Ureter (tissue), 1 donor: ENCODE results near the gene SYTL5. TPM values are rescaled to one million over a fixed set of nuclear protein-coding genes. Genes with fewer than 3 reads are reported as not detected.

Experiments
- DNase-seq: peaks from one replicate; pipeline ENCODE4 v3.0.0-alpha.2; 2020; ENCODE audit warnings: low spot score
- total RNA-seq: library from RNA; stranded (reverse); gene quantifications from one replicate; pipeline ENCODE4 v1.2.4, GENCODE V29; 2023
- donor health status: DM: yes; HTN: yes; CAD: no.

SYTL5 gene
- total RNA-seq, 1 donor from 2014 or later: 8.2 TPM

- no peak for DNase-seq
Observed at GRCh38 chrX:38089173-38089982, 83.0 kb downstream of the SYTL5 start.

- no peak for DNase-seq
Observed at GRCh38 chrX:38095971-38096529, 89.7 kb downstream of the SYTL5 start.

- no peak for DNase-seq
Observed at GRCh38 chrX:38099688-38100087, 93.3 kb downstream of the SYTL5 start.

- no peak for DNase-seq
Observed at GRCh38 chrX:38102240-38102639, 95.9 kb downstream of the SYTL5 start.

GRCh38 chrX:38102875-38103274 lies 96.5 kb downstream of the SYTL5 start:
- DNase-seq: no peak

- DNase-seq: no peak
Observed at GRCh38 chrX:38103857-38104812, 97.8 kb downstream of the SYTL5 start.

GRCh38 chrX:38105216-38105725 lies 98.9 kb downstream of the SYTL5 start:
- no peak for DNase-seq

GRCh38 chrX:38106991-38107655 lies 100.8 kb downstream of the SYTL5 start:
- DNase-seq: no peak

GRCh38 chrX:38108364-38108763 lies 102.0 kb downstream of the SYTL5 start:
- no peak for DNase-seq

- no peak for DNase-seq
Observed at GRCh38 chrX:38109042-38109898, 102.9 kb downstream of the SYTL5 start.

- no peak for DNase-seq
Observed at GRCh38 chrX:38110231-38110630, 103.9 kb downstream of the SYTL5 start.

- no peak for DNase-seq
Observed at GRCh38 chrX:38111196-38111595, 104.8 kb downstream of the SYTL5 start.

- no peak for DNase-seq
Observed at GRCh38 chrX:38112566-38112965, 106.2 kb downstream of the SYTL5 start.

GRCh38 chrX:38116706-38117105 lies 110.4 kb downstream of the SYTL5 start:
- no peak for DNase-seq

- no peak for DNase-seq
Observed at GRCh38 chrX:38117485-38117884, 111.1 kb downstream of the SYTL5 start.

- no peak for DNase-seq
Observed at GRCh38 chrX:38124000-38124399, 117.6 kb downstream of the SYTL5 start.

GRCh38 chrX:38126179-38126578 lies 119.8 kb downstream of the SYTL5 start:
- DNase-seq: no peak

- no peak for DNase-seq
Observed at GRCh38 chrX:38127961-38128360, 121.6 kb downstream of the SYTL5 start.

GRCh38 chrX:38129366-38129765 lies 123.0 kb downstream of the SYTL5 start:
- DNase-seq: no peak

GRCh38 chrX:38138157-38138891 lies 132.0 kb downstream of the SYTL5 start:
- no peak for DNase-seq
